ENCODE data around the gene OSBPL9.
"Not testable (repeated sequence)": the region's sequence is repeated elsewhere in the genome, so short reads cannot be mapped to it uniquely, and the experiment has no call there.

The OSBPL9 gene

GRCh38 chr1:51607681-51608095, 9.2 kb upstream of the OSBPL9 start:
- peak; percentile 36 for DNase-seq (ENCODE audit: low spot score)

GRCh38 chr1:51610104-51610503, 6.8 kb upstream of the OSBPL9 start:
- DNase-seq (ENCODE audit: low spot score), result not testable (repeated sequence)

- no peak for DNase-seq (ENCODE audit: low spot score)
These were observed 6.3 kb upstream of the OSBPL9 start for GRCh38 chr1:51610637-51611036.

GRCh38 chr1:51612447-51612961, 4.4 kb upstream of the OSBPL9 start:
- no peak for DNase-seq (ENCODE audit: low spot score)

- no peak for DNase-seq (ENCODE audit: low spot score)
These were observed 1.1 kb upstream of the OSBPL9 start for GRCh38 chr1:51615780-51616291.

- no peak for DNase-seq (ENCODE audit: low spot score)
These were observed 402 bp upstream of the OSBPL9 start for GRCh38 chr1:51616490-51616889.

- no peak for DNase-seq (ENCODE audit: low spot score)
These were observed 1.8 kb downstream of the OSBPL9 start for GRCh38 chr1:51618715-51619114.

GRCh38 chr1:51620470-51620869, 3.6 kb downstream of the OSBPL9 start:
- DNase-seq (ENCODE audit: low spot score), result no peak

- DNase-seq (ENCODE audit: low spot score), result no peak
These were observed 4.3 kb downstream of the OSBPL9 start for GRCh38 chr1:51621161-51621560.

- no peak for DNase-seq (ENCODE audit: low spot score)
These were observed 5.1 kb downstream of the OSBPL9 start for GRCh38 chr1:51621841-51622454.

GRCh38 chr1:51622455-51622913, 5.6 kb downstream of the OSBPL9 start:
- peak; percentile 52 for DNase-seq (ENCODE audit: low spot score)

GRCh38 chr1:51623025-51623424, 6.1 kb downstream of the OSBPL9 start:
- DNase-seq (ENCODE audit: low spot score), result no peak

GRCh38 chr1:51623450-51623849, 6.6 kb downstream of the OSBPL9 start:
- DNase-seq (ENCODE audit: low spot score), result no peak

- DNase-seq (ENCODE audit: low spot score), result no peak
These were observed 8.0 kb downstream of the OSBPL9 start for GRCh38 chr1:51624855-51625254.

- peak; percentile 18 for DNase-seq (ENCODE audit: low spot score)
These were observed 10.8 kb downstream of the OSBPL9 start for GRCh38 chr1:51627672-51628071.

GRCh38 chr1:51628715-51629590, 12.1 kb downstream of the OSBPL9 start:
- DNase-seq (ENCODE audit: low spot score), result no peak

- no peak for DNase-seq (ENCODE audit: low spot score)
These were observed 13.0 kb downstream of the OSBPL9 start for GRCh38 chr1:51629918-51630317.

GRCh38 chr1:51630393-51630792, 13.5 kb downstream of the OSBPL9 start:
- DNase-seq (ENCODE audit: low spot score), result no peak

GRCh38 chr1:51630922-51631321, 14.0 kb downstream of the OSBPL9 start:
- DNase-seq (ENCODE audit: low spot score), result no peak

GRCh38 chr1:51631747-51632146, 14.9 kb downstream of the OSBPL9 start:
- no peak for DNase-seq (ENCODE audit: low spot score)

- DNase-seq (ENCODE audit: low spot score), result no peak
These were observed 17.7 kb downstream of the OSBPL9 start for GRCh38 chr1:51634618-51635017.

GRCh38 chr1:51635615-51636014, 18.7 kb downstream of the OSBPL9 start:
- DNase-seq (ENCODE audit: low spot score), result no peak

- no peak for DNase-seq (ENCODE audit: low spot score)
These were observed 19.3 kb downstream of the OSBPL9 start for GRCh38 chr1:51636191-51636590.
